GM21390 (cell line): ENCODE measurements around the gene OPTC.
"Not testable (repeated sequence)": the region's sequence is repeated elsewhere in the genome, so short reads cannot be mapped to it uniquely, and the experiment has no call there.

ENCODE experiments used
- ATAC-seq: cut with Tn5 transposase; IDR thresholded peaks from one replicate; pipeline ENCODE4 v1.9.1; 2021; ENCODE audit not compliant: unreplicated experiment

Gene OPTC

DNA sequence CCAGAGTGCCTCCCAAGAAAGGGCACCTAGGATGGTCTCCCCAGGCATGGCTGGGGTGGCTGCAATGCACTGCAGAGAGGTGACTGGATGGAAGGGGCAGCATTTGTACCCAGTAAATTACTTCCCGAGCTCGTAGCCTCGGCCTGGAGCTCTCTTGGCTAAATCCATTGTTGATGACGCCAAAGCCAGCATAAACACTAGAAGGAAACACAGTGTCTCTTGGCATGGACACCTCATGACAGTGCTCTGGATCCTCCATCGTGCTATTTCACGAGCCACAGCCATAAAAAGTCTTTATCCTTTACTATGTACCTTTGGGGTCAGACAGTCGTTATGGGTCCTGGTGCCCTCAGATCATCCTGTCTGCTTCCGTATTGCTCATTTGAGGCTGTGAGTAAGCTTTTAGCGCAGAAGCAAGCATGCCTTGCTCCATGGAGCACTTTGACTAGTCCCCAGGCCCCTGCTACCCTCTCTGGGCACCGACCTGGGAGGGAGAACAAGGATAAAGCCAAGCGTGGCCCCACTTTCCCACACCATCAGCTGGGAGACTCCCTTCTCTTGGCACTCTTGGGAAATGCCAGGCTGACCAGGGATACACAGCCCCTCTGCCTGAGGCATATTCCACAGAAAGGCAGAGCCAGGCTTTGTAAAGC lies 28.7 kb upstream of the OPTC start:
- no peak for ATAC-seq

DNA sequence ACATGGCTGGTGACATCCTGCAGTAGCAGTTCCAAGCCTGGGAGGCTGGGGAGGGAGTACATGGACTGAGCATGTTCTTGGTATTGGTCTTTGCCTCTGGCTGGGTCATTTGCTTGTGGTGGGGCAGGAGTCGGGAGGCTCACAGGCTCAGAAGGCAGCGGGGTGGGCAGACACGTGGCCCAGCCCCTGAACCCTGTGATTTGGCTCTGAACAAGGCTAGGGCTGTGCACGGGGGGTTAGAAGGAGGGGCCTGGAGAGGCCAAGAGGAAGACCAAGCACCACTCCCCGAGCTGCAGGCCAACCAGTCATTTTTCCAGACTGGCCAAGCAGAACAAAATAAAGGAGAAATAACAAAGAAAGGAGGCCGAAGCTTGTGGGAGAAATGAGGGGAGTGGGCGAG lies 28.0 kb upstream of the OPTC start:
- ATAC-seq = no peak

DNA sequence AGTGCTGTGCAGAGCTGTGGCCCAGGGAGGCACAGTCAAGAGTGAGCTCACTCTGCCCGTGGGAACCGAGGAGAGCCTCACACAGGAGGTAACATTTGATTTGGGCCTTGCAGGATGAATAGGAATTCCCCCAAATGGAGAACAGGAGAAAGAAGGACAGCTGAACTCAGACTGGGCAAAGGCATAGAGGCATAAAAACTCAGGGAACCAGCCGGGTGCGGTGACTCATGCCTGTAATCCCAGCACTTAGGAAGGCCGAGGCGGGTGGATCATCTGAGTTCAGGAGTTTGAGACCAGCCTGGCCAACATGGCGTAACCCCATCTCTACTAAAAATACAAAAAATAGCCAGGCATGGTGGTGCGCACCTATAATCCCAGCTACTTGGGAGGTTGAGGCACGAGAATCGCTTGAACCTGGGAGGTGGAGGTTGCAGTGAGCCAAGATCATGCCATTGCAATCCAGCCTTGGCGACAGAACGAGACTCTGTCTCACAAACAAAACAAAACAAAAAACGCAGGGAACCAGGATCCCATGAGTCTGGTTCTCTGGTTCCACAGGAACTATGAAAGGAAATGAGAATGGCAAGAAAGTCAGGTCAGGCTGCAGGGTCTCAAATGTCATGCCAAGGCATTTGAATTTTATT lies 26.9 kb upstream of the OPTC start:
- ATAC-seq = not testable (repeated sequence)

DNA sequence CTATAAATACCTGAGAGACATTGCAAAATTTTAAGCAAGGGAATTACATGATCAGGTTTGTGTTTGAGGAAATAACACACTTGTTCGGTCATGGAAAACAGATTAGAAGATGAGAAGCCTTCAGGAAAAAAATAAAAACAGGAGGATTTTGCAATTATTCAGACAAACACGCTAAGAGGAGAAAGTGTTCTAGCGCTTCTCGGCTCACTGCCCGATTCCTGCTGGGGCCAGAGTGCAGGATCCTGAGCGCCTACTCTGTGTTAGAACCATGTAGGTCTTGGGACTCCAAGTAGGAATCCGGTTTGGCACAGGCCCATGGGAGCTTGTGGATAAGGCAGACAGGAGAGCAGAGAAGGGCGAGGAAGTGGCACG lies 26.4 kb upstream of the OPTC start:
- ATAC-seq = no peak

DNA sequence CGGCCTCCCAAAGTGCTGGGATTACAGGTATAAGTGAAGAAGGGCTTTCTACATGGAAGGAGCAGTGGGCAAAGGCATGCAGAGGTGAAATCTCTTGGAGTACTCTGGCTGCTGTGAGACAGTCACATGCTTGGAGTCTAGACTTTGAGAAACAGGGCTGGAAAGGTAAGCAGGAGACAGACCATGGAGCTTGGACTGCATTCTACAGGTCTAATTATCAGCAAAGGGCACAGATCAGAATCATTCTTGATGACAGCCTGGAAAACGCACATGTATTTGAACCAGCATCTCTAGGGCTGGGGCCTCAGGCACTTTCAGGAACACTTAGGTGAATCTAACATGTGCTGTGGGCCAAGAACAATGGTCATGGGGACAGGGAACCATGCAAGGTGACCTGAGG lies 25.6 kb upstream of the OPTC start:
- no peak for ATAC-seq

DNA sequence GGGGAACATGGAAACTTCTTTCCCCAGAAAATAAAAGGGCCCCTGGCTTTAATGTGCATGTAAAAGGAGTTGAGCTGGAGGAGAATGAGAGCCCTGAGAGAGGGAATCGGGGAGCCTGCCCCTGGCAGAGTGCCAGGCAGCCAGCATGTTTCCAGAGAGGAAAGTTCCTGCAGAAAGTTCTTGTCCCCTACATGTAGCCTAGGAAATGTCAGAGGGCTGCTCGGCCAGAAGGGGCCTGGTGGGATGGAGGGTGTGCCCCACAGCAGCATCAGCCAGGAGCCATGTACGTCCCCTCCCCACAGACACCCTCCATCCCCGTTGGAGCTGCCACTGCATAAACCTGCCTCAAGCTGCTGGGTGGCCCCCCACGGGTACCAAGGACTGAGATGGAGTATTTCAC lies 23.7 kb upstream of the OPTC start:
- no peak for ATAC-seq

DNA sequence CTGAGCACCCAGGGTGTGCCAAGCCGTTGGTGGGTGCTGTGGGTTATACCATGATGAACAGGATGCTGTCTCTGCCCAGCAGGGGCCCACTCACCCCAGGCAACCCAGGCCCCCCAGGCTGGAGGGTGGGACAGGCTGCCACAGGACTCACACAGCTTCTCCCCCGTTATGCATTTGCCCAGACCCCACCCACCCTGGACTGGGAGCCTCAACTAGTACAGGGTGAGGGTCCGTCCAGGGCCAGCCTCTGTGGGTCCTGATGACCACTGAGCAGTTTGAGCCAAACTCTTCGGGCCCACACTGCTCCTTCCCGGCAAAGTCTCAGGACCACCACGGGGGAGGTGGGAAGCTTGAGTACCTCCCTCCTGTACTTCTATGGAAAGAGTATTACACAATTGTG lies 22.1 kb upstream of the OPTC start:
- no peak for ATAC-seq

DNA sequence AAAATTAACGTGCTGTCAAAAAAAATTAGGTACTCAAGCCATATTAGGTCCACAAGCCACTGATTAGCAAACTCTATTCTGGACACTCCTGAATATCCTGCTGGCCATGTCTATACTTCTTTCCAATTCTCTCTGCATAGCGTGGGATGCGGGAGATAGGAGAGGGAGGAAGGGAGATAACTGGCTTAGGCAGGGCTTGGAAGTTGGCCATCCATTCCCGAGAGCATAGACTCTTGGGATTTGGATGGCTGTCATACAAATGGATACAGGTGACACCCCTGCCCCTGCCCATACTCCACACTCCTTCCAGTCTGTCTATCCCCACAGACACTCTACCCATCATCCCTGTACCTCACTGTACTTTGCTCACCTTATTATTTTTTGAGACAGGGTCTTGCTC lies 20.7 kb upstream of the OPTC start:
- ATAC-seq = no peak

DNA sequence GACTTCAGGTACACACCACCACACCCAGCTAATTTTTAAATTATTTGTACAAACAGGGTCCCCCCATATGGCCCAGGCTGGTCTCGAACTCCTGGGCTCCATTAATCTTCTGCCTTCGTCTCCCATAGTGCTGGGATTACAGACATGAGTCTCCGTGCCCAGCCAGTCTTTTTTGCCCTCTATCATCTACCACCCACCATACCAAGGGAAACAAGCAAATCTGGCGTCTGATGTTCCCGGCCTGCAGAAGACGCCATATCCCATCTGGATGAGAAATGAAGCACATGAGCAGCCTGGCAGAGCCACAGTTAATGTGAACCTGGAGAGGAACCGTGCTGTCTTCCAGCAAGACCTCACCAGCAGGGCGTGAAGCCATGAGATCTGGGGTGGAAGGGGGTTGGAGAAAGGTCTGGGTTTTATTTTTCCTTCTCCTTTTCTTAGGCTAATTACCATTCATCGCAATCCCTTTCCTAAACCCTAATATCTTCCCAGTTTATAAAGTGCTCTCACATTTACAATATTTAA lies 20.1 kb upstream of the OPTC start:
- ATAC-seq = no peak

DNA sequence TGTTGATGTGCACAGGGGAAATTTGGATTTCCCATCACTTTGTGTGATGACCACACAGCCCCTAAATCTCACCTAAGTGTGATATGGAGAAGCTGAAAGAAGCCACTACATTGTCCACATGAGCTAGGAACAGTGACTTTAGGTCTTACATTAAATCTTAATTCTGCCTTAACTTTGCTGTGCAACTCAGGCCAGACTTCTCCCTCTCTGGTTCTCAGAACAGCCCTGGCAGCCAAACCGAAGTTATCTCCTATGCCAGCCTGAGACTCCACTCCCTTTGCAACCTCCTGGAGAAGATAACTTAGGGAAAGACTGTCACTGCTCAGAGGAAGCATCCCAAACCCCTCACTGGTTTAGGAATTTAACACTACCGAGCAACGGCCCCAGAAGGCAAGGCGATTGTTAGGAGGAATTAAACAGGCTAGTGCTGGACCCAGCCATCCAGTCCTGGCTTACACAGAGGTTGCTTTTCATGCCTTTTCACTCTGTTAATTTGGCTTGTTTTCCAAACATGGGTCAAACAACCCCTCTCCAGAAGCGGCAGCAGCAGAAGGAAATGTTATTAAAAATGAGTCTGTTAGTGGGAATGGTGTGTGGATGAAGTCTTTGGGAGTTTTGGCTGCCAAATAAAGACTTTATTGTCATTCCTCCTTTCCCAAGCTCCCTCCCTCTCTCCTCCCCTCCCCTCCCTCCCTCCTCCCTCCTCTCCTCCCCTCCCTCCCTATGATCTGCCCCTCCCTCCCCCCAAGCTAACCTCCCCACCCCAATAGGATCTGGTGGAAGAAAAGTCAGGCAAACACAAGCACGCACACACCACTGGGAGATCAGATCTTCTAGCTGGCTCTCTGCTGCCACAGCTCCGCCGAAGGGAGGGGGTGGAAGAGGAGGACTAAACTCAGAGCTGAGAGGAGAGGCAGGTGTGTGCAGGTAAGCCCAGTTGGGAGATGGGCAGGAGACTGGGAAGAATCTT lies 18.7 kb upstream of the OPTC start, which contains the start of gene PRELP:
TSS of gene PRELP (plus strand) at position 795 of the 970 bp plus-strand sequence. CDS start 7,379 bp downstream, outside the sequence.
- no peak for ATAC-seq

DNA sequence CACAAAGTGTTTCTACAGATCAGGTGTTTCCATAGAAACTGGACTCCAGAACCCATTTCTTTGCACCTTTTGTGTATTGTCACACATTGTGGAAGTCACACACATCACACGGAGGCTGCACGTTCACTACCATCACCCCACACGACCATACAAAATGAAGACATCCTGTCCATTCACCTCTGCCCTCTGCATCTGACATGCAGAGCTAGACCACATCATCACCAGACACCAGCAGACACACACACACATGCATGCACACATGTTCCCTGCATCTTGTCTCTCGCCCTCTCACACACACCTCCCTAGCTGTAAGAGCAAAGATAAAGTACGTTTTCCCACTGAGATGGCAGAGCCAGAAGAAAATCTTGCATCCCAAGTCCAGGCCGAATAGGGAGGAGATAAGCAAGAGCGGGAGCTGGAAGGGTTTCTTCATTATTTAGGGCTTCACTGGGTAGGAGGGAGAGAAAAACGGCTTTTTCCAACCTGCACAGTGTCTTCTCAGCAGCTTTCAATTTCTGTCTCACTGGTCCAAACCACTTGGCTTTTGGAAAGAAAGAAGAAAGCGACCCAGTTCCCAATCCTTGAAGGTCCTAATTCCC lies 17.6 kb upstream of the OPTC start:
- no peak for ATAC-seq

DNA sequence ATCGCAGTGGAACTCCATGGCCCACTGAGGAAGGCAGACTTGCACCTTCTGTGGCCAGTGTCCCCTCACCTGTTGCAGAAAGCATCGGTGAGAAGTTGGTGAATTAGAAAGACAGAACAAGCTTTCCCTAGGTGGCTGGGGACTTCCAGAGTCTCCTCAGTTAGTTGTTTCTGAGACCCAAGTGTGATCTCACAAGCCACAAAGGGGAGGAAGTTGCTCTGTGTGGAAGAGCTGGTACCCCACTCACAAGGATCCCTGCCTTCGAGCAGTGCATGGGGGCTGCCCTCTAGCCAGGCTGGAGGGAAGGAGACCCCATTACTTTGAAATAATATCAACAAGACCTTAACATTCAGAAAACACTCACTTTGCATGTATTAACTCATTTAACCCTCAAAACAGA lies 16.2 kb upstream of the OPTC start:
- no peak for ATAC-seq

DNA sequence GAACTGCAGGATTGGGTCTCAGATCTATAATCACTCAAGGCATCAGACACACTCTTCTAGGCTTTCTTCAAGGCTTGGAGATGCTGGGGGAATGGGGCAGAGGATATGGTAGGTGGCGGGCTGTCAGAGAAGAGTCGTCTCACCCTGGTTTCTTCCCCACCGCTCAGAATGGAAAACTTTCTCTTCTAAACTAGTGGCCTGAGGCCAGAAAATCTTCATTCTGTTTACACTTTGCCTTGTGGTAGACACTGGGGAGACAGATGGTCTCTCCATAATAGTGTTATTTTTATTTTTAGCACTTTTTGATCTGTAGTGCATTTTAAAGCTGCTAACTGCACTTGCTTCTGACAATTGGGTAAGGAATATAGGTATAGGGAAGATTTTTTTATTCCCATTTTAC lies 15.7 kb upstream of the OPTC start:
- ATAC-seq = no peak

DNA sequence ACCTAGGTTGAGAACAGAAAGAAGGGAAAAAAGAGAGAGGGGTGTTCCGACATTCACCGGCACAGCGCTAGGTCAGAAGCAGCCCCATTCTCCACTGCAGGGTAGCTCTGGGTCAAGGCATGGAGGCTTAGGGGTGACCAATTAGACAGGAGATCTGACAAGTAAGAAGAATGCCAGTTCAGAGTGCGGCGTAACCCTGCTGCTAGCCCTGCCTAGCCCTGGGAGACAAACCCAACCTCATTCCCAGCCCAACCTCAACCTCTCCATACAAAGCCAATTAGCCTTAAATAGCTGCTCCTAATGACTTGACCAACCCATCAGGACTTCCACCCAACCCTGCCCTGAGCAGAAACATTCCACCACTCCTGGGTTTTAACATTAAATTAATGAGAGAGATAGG lies 15.0 kb upstream of the OPTC start:
- no peak for ATAC-seq

DNA sequence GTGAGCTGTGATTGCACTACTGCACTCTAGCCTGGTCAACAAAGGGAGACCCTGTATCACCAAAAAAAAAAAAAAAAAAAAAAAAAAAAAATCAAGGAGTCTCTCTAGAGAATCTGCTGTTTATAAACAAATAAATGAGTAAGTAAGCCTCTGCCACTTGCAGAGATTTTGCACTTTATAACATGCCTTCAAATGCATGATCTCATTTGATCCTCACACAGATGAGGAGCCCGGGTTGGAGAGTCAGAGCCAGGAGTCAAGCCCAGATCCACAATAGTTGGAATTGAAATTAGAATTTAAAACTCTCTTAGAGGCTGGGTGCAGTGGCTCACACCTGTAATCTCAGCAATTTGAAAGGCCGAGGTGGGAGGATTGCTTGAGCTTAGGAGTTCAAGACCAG lies 14.3 kb upstream of the OPTC start:
- ATAC-seq = no peak

DNA sequence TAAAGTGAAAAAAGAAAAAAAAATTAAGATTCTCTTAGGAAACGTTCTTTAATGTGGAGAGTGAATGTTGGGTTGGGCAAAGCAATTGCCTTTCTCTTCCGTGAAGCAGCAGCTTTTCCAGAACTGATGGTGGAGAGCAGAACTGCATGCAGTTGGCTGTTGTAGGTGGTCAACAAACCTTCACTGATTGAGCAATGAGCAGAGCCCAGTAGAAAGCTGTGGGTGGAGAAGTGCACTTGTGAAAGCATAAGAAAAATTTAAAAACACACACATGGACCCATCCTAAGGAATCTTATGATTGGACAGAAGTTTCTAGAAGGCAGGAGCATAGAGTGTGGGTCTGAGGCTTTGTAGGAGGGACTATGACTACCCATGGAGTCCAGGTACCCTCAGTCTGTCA lies 13.9 kb upstream of the OPTC start:
- no peak for ATAC-seq

DNA sequence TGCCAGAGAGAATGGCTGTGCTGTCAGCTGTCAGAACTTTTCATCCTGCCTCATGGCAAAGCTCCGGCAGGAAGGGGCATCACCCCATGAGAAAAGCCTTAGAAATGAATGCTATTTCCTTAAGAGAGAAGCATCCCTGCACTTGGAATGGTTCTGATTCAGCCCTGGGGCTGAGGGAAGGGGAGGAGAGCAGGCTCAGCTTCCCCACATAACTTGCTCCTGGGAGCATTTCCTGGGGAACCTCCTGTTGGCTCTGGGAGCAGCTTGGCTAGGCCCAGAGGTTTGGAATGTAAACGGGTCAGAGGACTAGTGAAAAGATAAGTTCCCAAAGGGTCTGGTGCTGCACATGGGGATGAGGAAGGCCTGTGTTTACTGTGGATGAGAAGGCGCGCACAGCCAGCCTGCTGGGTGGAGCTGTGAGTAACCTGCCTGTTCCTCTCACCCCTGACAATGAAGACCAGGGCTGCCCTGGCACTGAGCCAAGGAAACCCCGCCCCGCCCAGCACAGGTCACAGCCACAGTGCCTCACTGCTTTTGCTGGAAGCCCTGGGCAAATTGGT lies 13.3 kb upstream of the OPTC start:
- ATAC-seq = no peak

DNA sequence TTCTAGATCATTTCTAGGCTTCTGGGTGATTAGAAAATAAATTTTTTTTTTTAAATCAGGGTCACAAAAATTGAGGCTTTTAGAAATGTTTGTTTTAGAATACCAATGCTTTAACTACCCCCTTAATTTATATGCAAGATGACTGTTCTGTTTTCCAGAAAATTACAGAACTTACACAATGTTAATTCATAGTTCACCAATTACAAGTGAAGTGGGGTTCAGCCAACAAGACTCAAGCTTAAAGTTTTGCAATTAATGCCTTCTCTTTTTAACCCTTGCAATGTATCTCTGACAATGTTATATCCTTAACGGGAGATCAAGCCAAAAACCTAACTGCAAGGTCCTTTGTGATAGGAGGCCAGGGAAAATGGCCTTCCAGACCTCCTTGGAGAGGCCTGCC lies 12.8 kb upstream of the OPTC start:
- no peak for ATAC-seq

DNA sequence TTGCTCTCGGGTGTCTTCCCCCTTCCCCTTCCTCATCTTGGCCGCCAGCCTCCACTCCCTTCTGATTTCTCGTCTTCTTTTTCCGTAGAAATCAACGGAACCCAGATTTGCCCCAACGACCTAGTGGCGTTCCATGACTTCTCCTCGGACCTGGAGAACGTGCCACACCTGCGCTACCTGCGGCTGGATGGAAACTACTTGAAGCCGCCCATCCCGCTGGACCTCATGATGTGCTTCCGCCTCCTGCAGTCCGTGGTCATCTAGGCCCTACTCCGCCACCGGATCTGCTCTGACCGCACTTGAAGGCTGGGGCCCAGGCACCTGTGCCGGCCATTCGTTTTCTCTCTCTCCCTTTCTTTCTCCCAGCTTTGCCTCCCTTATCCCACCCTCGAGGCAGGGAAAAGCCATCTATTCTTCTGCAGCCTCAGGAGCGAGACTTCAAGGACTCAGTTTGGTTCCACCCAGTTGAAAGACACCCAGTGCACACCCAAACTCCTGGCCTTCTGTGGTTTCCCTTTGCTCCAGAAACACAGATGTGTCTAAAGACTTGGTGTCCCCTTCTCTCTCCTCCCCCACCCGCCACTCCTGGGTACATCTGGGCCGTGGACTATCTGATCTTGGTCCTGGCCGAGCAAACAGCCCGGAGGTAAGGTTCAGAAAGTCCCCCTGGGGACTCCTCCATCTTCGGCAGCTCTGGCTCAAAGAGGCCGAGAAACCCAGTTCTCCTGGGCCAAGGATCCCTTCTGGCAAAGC lies 7.2 kb upstream of the OPTC start:
- ATAC-seq = no peak

DNA sequence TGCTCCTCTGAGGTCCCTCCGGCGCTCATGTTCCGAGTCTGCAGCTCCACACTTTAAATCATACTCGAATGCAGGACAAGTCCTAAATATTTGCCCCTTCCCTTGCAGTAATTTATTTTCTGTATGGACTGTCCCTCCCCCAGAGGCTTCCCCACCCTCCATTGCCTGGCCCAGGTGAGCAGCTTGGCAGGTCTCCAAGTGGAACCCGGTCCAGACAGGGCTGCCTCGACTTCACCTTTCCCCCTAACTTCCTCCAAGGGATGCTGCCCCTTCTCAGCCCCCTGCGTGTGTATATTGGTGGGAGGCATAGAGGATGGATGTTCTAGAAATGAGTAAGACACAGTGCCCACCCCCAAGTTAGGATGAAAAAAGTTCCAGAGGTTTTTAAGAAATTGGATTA lies 5.4 kb upstream of the OPTC start:
- no peak for ATAC-seq
